ENCODE results near the gene CTU2.

Gene CTU2

DNA sequence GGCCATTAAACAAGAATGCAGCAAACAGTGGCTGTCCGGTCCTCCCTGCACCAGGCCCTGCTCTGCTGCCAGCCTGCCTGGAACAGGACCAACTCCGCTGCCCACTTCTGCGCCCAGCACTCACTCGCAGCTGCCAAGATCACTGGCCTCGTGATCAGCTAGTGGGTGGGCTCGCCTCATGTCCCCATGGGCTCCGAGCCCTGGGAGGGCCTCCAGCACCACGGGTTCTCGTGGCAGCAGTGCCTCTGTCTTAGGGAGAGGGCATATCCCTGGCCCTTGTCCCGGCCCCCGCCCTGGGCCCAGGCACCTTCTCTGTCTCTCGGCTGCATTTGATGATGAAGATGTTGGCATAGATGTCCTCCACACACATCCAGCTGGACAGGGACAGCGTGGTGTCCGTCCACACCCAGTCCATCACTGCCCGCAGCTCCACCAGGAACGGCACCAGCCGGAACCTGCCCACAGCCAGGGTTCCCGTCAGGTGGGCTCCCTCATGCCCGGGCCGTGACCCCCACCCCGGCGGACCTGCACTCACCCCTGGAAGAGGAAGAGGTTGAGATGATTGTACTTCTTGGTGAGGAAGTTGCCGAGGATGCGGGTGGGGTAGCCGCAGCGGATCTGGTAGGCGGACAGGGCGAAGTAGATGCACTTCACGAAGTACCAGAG lies 13.1 kb downstream of the CTU2 start:
- H3K4me3 ChIP-seq (ENCODE audit: low read length): no peak overlapping the region
- DNase-seq (ENCODE audit: low read depth): no peak
- TF ChIP-seq CTCF (IDR thresholded peaks at IDR 0.05; ENCODE audit: insufficient read depth, low read depth, low read length, missing control alignments): no peak

DNA sequence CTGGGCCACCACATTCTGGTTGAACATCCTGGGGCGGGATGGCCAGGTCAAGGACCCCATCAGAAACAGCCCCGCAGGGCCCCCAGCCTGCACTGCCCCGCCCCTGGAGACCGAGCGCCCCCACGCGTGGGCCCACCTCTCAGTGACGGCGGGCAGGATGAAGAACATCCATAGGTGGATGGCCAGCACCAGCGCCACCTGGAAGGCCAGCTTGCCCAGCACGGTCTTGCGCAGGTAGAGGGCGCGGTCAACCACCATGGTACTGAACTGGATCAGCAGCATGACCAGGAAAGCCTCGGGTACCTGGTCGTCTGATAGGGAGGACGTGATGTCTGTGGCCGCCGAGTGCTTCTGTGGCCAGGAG lies 13.6 kb downstream of the CTU2 start:
- no peak for DNase-seq (ENCODE audit: low read depth)
- no peak for TF ChIP-seq CTCF (IDR thresholded peaks at IDR 0.05; ENCODE audit: insufficient read depth, low read depth, low read length, missing control alignments)
- no peak overlapping the region for H3K4me3 ChIP-seq (ENCODE audit: low read length)

GRCh38 chr16:88720396-88720970 lies 14.2 kb downstream of the CTU2 start:
- no peak for TF ChIP-seq CTCF (IDR thresholded peaks at IDR 0.05; ENCODE audit: insufficient read depth, low read depth, low read length, missing control alignments)
- no peak for DNase-seq (ENCODE audit: low read depth)
- H3K4me3 ChIP-seq (ENCODE audit: low read length): no peak overlapping the region

DNA sequence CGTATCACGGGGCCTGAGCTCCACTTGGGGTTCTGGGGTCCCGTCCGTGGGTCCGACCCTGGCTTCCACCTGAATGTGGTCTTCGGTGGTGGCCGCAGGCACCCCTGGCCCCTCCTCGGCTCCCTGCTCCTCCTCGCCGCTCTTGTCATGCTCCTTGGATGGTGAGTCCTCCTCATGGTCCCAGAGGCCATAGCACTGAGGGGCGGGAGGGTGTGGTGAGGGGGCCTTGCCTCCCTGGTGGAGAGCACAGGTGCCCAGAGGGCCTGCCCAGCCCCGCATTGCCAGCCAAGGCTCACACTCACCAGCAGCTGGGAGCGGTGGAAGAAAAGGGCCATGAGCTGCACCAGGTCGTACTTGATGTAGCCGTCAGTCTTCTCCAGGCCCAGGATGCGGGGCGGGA lies 14.9 kb downstream of the CTU2 start:
- no peak for DNase-seq (ENCODE audit: low read depth)
- H3K4me3 ChIP-seq (ENCODE audit: low read length): no peak overlapping the region
- TF ChIP-seq CTCF (IDR thresholded peaks at IDR 0.05; ENCODE audit: insufficient read depth, low read depth, low read length, missing control alignments): no peak

DNA sequence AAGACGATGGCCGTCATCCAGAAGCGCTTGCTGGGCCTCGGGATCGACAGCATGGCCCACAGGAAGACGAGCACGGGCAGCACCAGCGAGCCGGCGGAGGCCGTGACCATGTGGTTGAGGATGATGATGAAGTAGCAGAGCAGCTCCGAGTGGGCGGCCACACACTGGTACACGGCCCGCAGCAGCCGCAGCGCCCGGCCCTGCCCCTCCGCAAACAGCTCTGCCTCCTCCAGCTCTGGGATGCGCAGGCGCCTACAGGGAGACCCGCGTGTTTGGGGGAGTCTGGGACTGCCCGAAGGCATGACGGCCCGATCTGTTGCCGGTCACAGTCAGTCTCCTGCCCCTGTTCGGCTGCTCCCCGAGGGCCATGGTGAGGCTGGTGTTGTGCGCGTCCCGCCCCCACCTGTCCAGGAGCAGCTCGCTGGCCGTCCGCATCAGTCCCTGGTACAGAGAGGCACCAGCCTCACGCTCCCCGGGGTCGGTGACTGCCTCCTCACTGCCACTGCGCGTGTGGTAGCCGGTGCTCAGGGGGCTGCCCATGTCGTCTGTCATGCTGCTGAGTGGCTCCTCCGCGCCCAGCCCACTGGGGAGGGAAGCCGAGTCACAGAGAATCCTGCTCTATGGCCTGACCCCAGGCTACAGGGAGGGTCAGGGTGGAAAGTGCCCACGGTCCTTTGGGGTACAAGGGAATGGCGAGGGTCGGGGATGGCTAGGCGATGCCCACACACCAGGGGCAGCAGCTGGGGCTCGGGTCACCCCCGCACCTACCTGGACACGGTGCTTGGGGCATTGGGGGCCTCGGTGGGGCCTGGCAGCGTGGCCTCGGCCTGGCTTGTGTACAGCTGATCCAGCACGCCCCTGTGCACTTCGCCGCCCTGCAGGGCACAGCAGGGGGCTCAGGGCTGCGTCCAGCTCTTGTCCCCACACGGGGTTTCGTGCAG lies 15.8 kb downstream of the CTU2 start:
- H3K4me3 ChIP-seq (ENCODE audit: low read length): no peak overlapping the region
- DNase-seq (ENCODE audit: low read depth): no peak

More for the DNA sequence above, 15.8 kb downstream of the CTU2 start:
- TF ChIP-seq CTCF (IDR thresholded peaks at IDR 0.05; ENCODE audit: insufficient read depth, low read depth, low read length, missing control alignments): no peak

Measured in epithelial cell of esophagus (primary cell).